Thymus (tissue), 11 donors: ENCODE results near the gene SPRY4. TPM values are rescaled to one million over a fixed set of nuclear protein-coding genes. Genes with fewer than 3 reads are reported as not detected.
A peak's percentile ranks its signal among the peaks of the same experiment; 100 is the strongest.

Source experiments
- DNase-seq, 9 donors: peaks; one replicate each; pipeline ENCODE4 v3.0.0-alpha.2; 2013; ENCODE audit warnings: low spot score in 9 of 9, low read depth in 6 of 9, missing footprints in 1 of 9
- H3K27ac ChIP-seq, 2 donors: one replicate each; pipeline ENCODE4 v1.5.1; 2013; ENCODE audit warnings: control low read depth in 1 of 2, low read depth in 1 of 2, low read length in 1 of 2, mild to moderate bottlenecking in 1 of 2, moderate library complexity in 1 of 2
- H3K27me3 ChIP-seq, 2 donors: one replicate each; pipeline ENCODE4 v1.5.1; 2013; ENCODE audit warnings: low read length in 1 of 2; ENCODE audit not compliant: control insufficient read depth in 2 of 2, insufficient read depth in 1 of 2
- H3K36me3 ChIP-seq, 2 donors: one replicate each; pipeline ENCODE4 v1.5.1; 2013; ENCODE audit warnings: low read length in 1 of 2, mild to moderate bottlenecking in 1 of 2, moderate library complexity in 1 of 2; ENCODE audit not compliant: control insufficient read depth in 2 of 2, insufficient read depth in 2 of 2
- H3K4me1 ChIP-seq, 2 donors: one replicate each; pipeline ENCODE4 v1.5.1; 2013; ENCODE audit warnings: low read length in 2 of 2; ENCODE audit not compliant: control insufficient read depth in 2 of 2, insufficient read depth in 2 of 2
- H3K4me3 ChIP-seq, 2 donors: one replicate each; pipeline ENCODE4 v1.5.1; 2013; ENCODE audit warnings: low read length in 2 of 2, control low read depth in 1 of 2, mild to moderate bottlenecking in 1 of 2
- H3K9me3 ChIP-seq, 2 donors: one replicate each; pipeline ENCODE4 v1.5.1; 2013; ENCODE audit warnings: low read length in 1 of 2, mild to moderate bottlenecking in 1 of 2; ENCODE audit not compliant: control insufficient read depth in 2 of 2, insufficient read depth in 1 of 2
- WGBS: extraction: QIAGEN DNeasy Blood & Tissue Kit; methylation state at CpG from one replicate; pipeline ENCODE4 v1.1.7; 2013; 5-methylcytosine and 5-hydroxymethylcytosine counted together
- polyA plus RNA-seq: library from polyadenylated mRNA; stranded (reverse); fragments of 200-250 nt; gene quantifications from one replicate; pipeline ENCODE4 v1.2.3, GENCODE V29; 2013
- total RNA-seq: library from RNA; stranded (reverse); fragments of 120-200 nt; gene quantifications from one replicate; pipeline ENCODE4 v1.2.4, GENCODE V29; 2013
- donor health status: healthy.

SPRY4 gene
- total and polyA plus RNA-seq, 2 donors: 1.6 to 2.0 TPM

DNA sequence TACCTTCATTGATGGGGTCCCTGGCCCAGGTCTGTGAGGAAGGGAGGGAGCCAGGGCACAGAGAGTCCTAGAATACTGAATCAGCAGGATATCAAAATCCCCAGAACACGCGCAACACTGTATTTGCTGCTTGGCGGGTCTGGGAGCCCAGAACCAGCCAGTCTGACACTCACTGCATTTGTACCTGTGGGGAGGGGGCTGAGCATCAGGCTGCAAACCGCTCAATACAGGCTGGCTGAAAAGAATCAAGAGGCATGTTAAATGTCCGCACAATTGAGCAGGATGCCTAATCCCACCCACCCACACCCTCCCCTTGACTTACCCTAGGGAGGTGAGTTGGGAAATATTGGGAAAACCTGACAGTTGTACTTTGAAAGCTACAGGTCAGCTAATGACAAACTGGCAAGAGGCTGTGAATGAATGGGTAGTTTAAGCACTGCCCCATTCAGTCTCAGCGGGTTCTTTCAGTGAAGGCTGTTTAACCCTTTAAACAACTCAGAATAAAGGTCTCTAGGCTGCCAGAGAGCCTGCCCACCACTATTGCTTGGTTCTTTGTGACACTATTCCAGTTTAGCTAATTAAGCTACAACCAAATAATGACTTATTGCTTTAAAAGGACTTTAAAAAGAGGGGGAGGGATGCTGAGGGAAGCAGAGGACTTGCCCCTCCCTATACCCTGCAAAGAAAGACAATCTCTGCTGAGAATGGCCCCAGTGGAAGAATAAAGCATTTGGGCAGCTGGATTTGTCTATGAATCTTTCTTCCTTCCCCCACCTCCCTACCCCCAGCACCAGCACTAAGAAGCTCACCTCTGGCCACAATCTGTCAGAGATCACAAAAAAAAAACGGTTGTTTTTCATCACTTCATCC lies 5.0 kb downstream of the SPRY4 start:
- Histone ChIP-seq H3K4me1 (peaks cover 0 to 35% of the 10 kb centered on the region in 2 donors), H3K27me3 (peaks cover 30 to 67% of the 10 kb centered on the region in 2 donors), H3K36me3 (no peaks in the 10 kb centered on the region), H3K9me3 (peaks cover 0 to 5% of the 10 kb centered on the region in 2 donors), H3K27ac (no peak overlapping the region), H3K4me3 (no peak overlapping the region)
- 77% methylated on average over 7 of the region's 7 CpGs for WGBS
- DNase-seq: no peak

DNA sequence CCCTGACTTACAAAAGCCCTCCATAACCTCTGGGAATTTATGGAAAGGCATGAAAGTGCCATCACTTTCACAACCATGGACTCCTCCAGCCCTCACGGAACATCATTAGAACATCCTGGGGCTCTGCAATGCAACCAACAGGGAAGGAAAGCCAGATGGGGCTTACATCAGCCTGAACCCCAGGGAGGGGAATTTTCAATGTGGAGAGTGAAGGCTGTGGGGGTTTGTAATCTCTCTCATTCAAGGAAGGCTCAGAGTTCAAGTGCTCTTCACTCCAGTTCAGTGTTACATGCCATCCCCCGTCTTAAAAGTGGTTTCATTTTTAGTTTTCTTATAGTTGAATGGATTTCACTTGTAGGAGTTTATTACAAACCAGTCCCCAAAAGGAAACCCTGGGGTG lies 5.7 kb downstream of the SPRY4 start:
- no peaks in the 10 kb centered on the region for H3K9me3 ChIP-seq
- H3K36me3 ChIP-seq: no peaks in the 10 kb centered on the region
- H3K27ac ChIP-seq: no peak overlapping the region
- DNase-seq: no peak
- H3K27me3 ChIP-seq: peaks cover 26 to 66% of the 10 kb centered on the region in 2 donors
- 79% methylated on average over 2 of the region's 2 CpGs for WGBS
- no peak overlapping the region for H3K4me3 ChIP-seq
- H3K4me1 ChIP-seq: peaks cover 0 to 28% of the 10 kb centered on the region in 2 donors

DNA sequence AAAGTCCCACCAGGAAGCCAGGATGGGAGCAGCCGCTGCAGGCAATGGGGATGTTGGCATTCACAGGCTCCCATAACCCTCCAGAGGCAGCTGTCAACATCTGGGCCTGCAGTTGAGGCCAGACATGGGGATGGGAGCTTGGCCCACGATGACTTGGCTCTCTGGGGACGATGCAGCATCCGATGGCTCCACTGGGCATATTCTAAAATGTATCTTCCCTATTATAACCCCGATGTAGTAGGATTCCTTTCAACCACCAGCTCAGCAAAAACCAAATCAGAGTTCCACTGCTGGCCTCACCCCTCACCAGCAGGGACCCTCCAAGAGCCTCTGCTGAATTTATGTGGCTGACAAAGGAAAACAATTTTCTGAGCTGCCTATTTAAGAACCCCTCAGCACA lies 7.1 kb downstream of the SPRY4 start:
- H3K9me3 ChIP-seq: no peaks in the 10 kb centered on the region
- H3K27me3 ChIP-seq: peaks cover 13 to 58% of the 10 kb centered on the region in 2 donors
- WGBS: 79% methylated on average over 5 of the region's 5 CpGs

DNA sequence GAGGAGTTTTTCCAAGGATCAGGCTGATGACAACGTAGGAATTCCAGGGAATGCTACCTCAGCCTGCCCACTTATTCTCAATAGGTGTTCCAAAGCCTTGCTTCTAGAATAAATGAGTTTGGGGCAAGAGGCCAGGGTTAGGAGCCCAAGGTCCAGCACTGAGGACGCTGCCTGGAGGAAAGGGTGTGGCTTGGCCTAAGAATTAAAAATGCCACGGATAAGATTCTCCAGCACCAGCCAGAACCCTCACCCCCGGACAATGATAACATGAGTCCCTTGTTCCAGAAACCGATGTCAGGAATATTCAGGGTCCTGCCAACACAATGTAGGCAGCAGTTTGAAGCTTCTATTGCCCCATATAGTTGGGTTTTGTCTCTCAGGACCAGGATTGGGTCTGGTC lies 7.6 kb downstream of the SPRY4 start:
- peaks cover 11 to 55% of the 10 kb centered on the region in 2 donors for H3K27me3 ChIP-seq

More for the DNA sequence above, 7.1 kb downstream of the SPRY4 start:
- H3K4me3 ChIP-seq: no peak overlapping the region
- DNase-seq: no peak
- peaks cover 0 to 29% of the 10 kb centered on the region in 2 donors for H3K4me1 ChIP-seq
- H3K27ac ChIP-seq: no peak overlapping the region
- no peaks in the 10 kb centered on the region for H3K36me3 ChIP-seq

DNA sequence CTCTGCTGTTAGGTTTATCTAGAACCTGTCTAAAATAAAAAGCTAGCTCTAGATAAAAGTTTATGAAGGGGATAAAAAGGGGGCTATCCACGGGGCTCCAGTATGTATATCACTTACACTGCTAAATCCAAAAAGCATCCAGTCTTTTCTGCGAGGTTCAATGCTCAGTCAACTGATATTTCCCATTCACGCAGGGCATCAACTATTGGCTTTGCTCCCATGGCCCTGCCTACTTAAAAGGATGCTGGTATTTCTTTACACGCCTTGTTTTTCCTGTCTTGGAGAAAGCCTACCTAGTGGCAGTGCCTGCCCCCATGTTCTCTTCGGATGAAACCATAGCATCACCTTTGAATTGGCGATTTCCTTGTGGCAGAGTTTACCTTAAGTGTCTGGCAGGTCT lies 8.1 kb downstream of the SPRY4 start:
- Histone ChIP-seq H3K4me3 (no peak overlapping the region), H3K27me3 (peaks cover 7 to 50% of the 10 kb centered on the region in 2 donors), H3K9me3 (no peaks in the 10 kb centered on the region), H3K4me1 (peaks cover 0 to 29% of the 10 kb centered on the region in 2 donors), H3K27ac (no peak overlapping the region), H3K36me3 (no peaks in the 10 kb centered on the region)
- 80% methylated on average over 6 of the region's 6 CpGs for WGBS
- no peak for DNase-seq

More for the DNA sequence above, 7.6 kb downstream of the SPRY4 start:
- Histone ChIP-seq H3K27ac (no peak overlapping the region), H3K4me1 (peaks cover 0 to 29% of the 10 kb centered on the region in 2 donors), H3K36me3 (no peaks in the 10 kb centered on the region), H3K9me3 (no peaks in the 10 kb centered on the region), H3K4me3 (no peak overlapping the region)
- WGBS: 91% methylated on average over 5 of the region's 5 CpGs
- no peak for DNase-seq

DNA sequence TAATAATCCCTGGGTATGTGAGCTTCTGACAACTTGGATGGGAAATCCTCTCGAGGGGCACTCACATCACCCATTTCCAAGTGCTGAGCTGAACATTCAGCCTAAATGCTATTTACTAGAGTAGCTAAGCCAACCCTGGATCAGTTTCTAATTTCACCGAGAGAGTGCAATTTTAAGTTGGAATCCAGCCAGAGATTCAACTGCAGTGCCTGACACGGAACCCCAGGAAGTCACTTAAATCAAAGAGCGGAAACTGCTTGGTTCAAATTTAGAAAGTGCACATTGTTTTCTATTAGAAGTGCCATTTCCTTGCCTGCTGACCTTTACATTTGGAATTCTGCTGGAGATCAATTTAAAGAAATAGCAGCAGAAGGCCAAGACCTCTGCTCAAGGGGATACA lies 8.8 kb downstream of the SPRY4 start:
- Histone ChIP-seq H3K27me3 (peaks cover 4 to 46% of the 10 kb centered on the region in 2 donors), H3K4me3 (no peak overlapping the region), H3K4me1 (peaks cover 0 to 29% of the 10 kb centered on the region in 2 donors), H3K36me3 (no peaks in the 10 kb centered on the region), H3K9me3 (no peaks in the 10 kb centered on the region), H3K27ac (no peak overlapping the region)
- WGBS: 4% methylated on average over 4 of the region's 4 CpGs
- peak in 2 of 9 donors; percentile 21 to 44 for DNase-seq

DNA sequence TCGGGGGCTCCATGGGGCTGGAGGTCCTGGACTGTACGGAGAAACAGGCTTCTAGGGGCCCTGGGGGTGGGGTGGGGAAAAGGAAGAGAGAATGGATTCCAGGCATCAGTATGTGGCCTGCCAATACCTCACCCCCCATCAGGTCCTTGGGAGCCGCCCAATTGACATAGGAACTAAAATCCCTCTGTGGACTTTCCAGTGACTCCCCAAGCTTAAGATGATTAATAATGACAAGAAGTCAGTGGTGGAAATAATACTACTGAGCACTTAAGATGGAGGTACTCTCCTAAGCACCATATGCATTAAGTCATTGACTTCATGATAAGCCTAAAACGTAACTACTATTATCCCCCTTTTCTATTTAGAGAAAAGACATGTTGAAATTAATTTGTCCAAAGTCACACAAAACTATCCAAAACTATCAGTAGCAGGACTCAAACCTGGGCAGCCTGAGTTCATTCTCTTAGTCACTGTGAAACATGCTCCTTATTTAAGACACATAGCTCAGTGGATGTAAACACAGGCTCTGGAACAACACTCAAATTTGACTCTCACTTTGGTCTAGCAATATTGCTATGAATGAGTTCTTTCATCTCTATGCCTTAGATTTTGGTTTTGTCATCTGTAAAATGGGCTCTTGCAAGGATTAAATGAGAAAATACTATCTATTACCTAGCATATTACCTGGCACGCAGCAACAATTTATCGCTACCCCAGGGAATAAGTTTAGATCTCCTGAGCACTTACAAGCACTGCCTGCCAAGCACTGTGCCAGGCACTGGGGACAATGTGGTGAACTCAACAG lies 9.5 kb downstream of the SPRY4 start:
- H3K27ac ChIP-seq: no peak overlapping the region
- H3K4me3 ChIP-seq: no peak overlapping the region
- no peak for DNase-seq
- WGBS: 98% methylated on average over 6 of the region's 6 CpGs
- H3K27me3 ChIP-seq: peaks cover 3 to 39% of the 10 kb centered on the region in 2 donors
- no peaks in the 10 kb centered on the region for H3K36me3 ChIP-seq
- H3K9me3 ChIP-seq: no peaks in the 10 kb centered on the region
- H3K4me1 ChIP-seq: peaks cover 0 to 26% of the 10 kb centered on the region in 2 donors

DNA sequence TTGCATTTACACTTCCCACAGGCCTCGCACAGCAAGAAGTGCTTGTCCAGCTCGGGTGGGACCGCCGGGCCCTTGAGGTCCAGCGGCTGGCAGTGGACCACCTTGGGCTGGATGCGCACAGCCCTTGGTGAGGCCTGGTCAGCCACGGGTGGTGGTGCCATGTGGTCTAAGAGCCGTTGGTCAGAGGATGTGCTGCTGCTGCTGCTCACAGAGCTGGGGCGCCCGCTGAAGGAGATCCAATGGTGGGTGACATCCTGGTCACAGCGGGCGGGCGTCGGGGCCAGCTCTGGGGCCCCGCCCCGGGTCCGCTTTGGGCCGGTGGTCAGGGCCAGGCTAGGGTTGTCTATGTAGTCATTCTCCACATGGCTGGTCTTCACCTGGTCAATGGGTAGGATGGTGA lies 10.2 kb downstream of the SPRY4 start:
- peaks cover 0 to 21% of the 10 kb centered on the region in 2 donors for H3K4me1 ChIP-seq
- H3K27me3 ChIP-seq: peaks cover 3 to 33% of the 10 kb centered on the region in 2 donors
- no peaks in the 10 kb centered on the region for H3K36me3 ChIP-seq
- H3K4me3 ChIP-seq: no peak overlapping the region
- no peaks in the 10 kb centered on the region for H3K9me3 ChIP-seq
- H3K27ac ChIP-seq: no peak overlapping the region
- DNase-seq: no peak
- 97% methylated on average over 18 of the region's 18 CpGs for WGBS

DNA sequence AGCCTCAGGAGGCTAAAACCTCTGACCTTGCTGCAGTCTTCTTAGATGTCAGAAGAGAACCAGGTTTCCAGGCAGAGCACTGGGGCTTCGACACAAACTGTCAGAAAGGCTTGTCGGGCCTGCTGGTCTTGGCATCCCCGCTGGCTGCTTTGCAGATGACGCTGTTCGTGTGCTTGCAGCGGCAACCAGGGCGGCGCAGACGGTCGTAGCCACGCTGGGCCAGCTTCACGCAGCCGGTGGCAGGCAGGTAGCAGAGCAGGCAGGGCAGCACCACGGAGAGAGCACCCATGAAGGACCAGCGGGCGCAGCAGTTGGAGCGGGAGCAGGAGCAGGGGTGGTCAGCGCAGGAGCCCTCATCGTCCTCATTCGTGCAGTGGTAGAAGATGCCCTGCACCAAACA lies 10.7 kb downstream of the SPRY4 start:
- Histone ChIP-seq H3K27me3 (peaks cover 3 to 30% of the 10 kb centered on the region in 2 donors), H3K9me3 (no peaks in the 10 kb centered on the region), H3K36me3 (no peaks in the 10 kb centered on the region), H3K27ac (no peak overlapping the region), H3K4me3 (no peak overlapping the region), H3K4me1 (peaks cover 0 to 21% of the 10 kb centered on the region in 2 donors)
- 93% methylated on average over 20 of the region's 20 CpGs for WGBS
- no peak for DNase-seq
